Panc1 (cell line): ENCODE data around the gene CDK5RAP2. TPM values are rescaled to one million over a fixed set of nuclear protein-coding genes. Genes with fewer than 3 reads are reported as not detected.

Experiments used
- ATAC-seq: fragments of 200-7000 bp; cut with Tn5 transposase; 2 replicates; pipeline ENCODE4 v1.9.1; 2020; ENCODE audit warnings: mild to moderate bottlenecking, moderate library complexity
- BruUV-seq: library from RNA; stranded (reverse); fragments of 400-500 nt; replicated peaks from 2 replicates; lab custom pipeline; 2021; lab: Mats Ljungman, UMichigan
- CTCF ChIA-PET: fragments of 300-600 bp; sonication (Branson Sonifier 250); formaldehyde crosslinking; loops from one replicate; lab custom pipeline; 2022; ENCODE audit warnings: antibody characterized with exemption; lab: Charles Lee
- POLR2A ChIA-PET: fragments of 300-600 bp; sonication (Branson Sonifier 250); formaldehyde crosslinking; loops from one replicate; lab custom pipeline; 2022; ENCODE audit warnings: antibody characterized with exemption; lab: Charles Lee
- DNase-seq: peaks from one replicate; pipeline ENCODE4 v3.0.0-alpha.2; 2010; ENCODE audit warnings: low read depth, low spot score
- H3K27ac ChIP-seq: 2 replicates; pipeline ENCODE4 v1.5.1; 2011; ENCODE audit warnings: mild to moderate bottlenecking, low read length, inconsistent platforms
- H3K27me3 ChIP-seq: fragments of 200-500 bp; sonication (Bioruptor generic); 2 replicates; pipeline ENCODE4 v1.6.0; 2014; ENCODE audit warnings: low read length, inconsistent platforms; ENCODE audit not compliant: control insufficient read depth, insufficient read depth
- H3K36me3 ChIP-seq: fragments of 200-500 bp; sonication (Bioruptor generic); 2 replicates; pipeline ENCODE4 v1.5.1; 2014; ENCODE audit warnings: inconsistent platforms, mild to moderate bottlenecking, low read length, moderate library complexity; ENCODE audit not compliant: control insufficient read depth, insufficient read depth
- H3K4me1 ChIP-seq: 2 replicates; pipeline ENCODE4 v1.5.1; 2011; ENCODE audit warnings: inconsistent platforms, mild to moderate bottlenecking, low read length, moderate library complexity; ENCODE audit not compliant: control insufficient read depth, insufficient read depth
- H3K4me3 ChIP-seq, 2 experiments: 2 replicates each; pipeline ENCODE4 v1.5.1; 2011 to 2012; ENCODE audit warnings: low read depth in 2 of 2, low read length in 2 of 2, mild to moderate bottlenecking in 2 of 2, inconsistent platforms in 1 of 2, moderate library complexity in 1 of 2
- H3K9me3 ChIP-seq: fragments of 200-500 bp; sonication (Bioruptor generic); 2 replicates; pipeline ENCODE4 v1.5.1; 2014; ENCODE audit warnings: low read depth, mild to moderate bottlenecking, inconsistent platforms, low read length, moderate library complexity; ENCODE audit not compliant: control insufficient read depth, insufficient read depth
- POLR2AphosphoS5 ChIP-seq: IDR thresholded peaks from 2 replicates; pipeline ENCODE4 v1.6.1; 2012; ENCODE audit warnings: mild to moderate bottlenecking, low read depth, low read length, moderate library complexity
- SIN3A ChIP-seq: IDR thresholded peaks from 2 replicates; pipeline ENCODE4 v1.6.1; 2012; ENCODE audit warnings: low read depth, mild to moderate bottlenecking, low read length, moderate library complexity, borderline replicate concordance; ENCODE audit not compliant: insufficient read depth
- TCF7L2 ChIP-seq: IDR thresholded peaks from 2 replicates; pipeline ENCODE4 v1.6.1; 2011; ENCODE audit warnings: mild to moderate bottlenecking, low read depth, low read length, inconsistent platforms
- in situ Hi-C: cut with HindIII; loops from 2 replicates; pipeline ENCODE4 v1.10.0; 2016; ENCODE audit warnings: low sequenced_read_pairs, low pct_unique_long_range_greater_than_20kb
- intact Hi-C: fragments of 100-400 bp; cut with micrococcal nuclease; formaldehyde crosslinking; loops from one replicate; pipeline ENCODE4 v1.10.0; 2022; ENCODE audit not compliant: unreplicated experiment
- total RNA-seq: library from RNA; stranded (reverse); gene quantifications from one replicate; pipeline ENCODE4 v1.2.1, GENCODE V29; 2021; ENCODE audit not compliant: unreplicated experiment
- TF ChIP-seq, protein P1 (sequence below), 2 experiments: IDR thresholded peaks; 2 replicates each; pipeline ENCODE4 v1.6.1; 2011 to 2012; ENCODE audit warnings: low read depth in 2 of 2, control low read depth in 1 of 2, low read length in 1 of 2, mild to moderate bottlenecking in 1 of 2, moderate library complexity in 1 of 2; ENCODE audit not compliant: insufficient read depth in 1 of 2
- TF ChIP-seq, protein P2 (sequence below): fragments of 450-650 bp; IDR thresholded peaks from 2 replicates; pipeline ENCODE4 v1.5.1; 2017; ENCODE audit warnings: mild to moderate bottlenecking

Gene CDK5RAP2
- total RNA-seq, 1 experiment from 2014 or later, result 47.7 TPM

DNA sequence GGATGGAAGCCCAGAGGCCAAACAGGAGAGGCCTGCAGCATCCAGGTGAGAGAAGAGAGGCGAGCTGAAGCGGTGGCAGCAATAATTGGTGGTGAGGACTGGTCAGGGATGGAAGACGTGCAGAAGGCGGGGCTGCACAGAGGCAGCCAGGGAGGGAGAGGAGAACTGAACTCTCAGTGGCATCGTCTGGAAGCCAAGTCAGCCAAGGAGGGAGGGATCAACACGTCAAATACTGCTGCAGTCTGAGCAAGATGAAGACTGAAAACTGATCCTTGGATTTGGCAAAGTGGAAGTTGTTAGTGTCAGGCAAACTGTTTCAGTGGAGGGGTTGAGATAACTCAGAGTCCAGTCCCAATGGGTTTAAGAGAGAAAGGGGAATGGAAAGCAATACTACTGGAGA is 145.4 kb downstream of the CDK5RAP2 start:
- in situ Hi-C loops, result no loop called here
- intact Hi-C loops, result no loop called here
- CTCF ChIA-PET, result no interaction called here

DNA sequence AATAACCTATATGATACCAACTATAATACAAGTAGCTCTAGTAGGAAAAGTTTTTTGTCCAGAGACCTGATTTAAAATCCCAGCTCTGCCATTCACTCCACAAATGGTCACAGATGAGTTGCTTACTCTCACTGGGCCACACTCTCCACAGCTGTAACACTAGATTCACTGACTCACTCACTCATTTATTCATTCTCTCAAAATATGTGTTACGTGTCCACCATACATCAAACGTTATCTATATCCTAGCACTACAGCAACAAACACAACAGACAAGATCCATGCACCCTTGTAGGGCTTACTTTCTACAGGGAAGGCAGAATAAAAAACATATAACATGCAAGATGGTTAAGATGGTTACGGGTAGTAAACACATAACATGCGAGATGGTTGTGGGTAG is 146.3 kb downstream of the CDK5RAP2 start:
- ATAC-seq, result no peak

More for the DNA sequence above, 145.4 kb downstream of the CDK5RAP2 start:
- DNase-seq, result no peak
- Histone ChIP-seq H3K27me3 (no peaks in the 10 kb centered on the region), H3K4me3 (no peak overlapping the region), H3K9me3 (no peaks in the 10 kb centered on the region), H3K36me3 (peaks cover 2% of the 10 kb centered on the region; the same call in 1 of the 2 replicates), H3K27ac (no peak overlapping the region), H3K4me1 (no peaks in the 10 kb centered on the region)
- no TSS peak for BruUV-seq
- TF ChIP-seq, protein P1, sequence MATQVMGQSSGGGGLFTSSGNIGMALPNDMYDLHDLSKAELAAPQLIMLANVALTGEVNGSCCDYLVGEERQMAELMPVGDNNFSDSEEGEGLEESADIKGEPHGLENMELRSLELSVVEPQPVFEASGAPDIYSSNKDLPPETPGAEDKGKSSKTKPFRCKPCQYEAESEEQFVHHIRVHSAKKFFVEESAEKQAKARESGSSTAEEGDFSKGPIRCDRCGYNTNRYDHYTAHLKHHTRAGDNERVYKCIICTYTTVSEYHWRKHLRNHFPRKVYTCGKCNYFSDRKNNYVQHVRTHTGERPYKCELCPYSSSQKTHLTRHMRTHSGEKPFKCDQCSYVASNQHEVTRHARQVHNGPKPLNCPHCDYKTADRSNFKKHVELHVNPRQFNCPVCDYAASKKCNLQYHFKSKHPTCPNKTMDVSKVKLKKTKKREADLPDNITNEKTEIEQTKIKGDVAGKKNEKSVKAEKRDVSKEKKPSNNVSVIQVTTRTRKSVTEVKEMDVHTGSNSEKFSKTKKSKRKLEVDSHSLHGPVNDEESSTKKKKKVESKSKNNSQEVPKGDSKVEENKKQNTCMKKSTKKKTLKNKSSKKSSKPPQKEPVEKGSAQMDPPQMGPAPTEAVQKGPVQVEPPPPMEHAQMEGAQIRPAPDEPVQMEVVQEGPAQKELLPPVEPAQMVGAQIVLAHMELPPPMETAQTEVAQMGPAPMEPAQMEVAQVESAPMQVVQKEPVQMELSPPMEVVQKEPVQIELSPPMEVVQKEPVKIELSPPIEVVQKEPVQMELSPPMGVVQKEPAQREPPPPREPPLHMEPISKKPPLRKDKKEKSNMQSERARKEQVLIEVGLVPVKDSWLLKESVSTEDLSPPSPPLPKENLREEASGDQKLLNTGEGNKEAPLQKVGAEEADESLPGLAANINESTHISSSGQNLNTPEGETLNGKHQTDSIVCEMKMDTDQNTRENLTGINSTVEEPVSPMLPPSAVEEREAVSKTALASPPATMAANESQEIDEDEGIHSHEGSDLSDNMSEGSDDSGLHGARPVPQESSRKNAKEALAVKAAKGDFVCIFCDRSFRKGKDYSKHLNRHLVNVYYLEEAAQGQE (IDR thresholded peaks at IDR 0.05; ENCODE audit: insufficient read depth in 1 of 2, low read depth in 2 of 2, low read length in 1 of 2), result no peak
- TF ChIP-seq, protein P2, sequence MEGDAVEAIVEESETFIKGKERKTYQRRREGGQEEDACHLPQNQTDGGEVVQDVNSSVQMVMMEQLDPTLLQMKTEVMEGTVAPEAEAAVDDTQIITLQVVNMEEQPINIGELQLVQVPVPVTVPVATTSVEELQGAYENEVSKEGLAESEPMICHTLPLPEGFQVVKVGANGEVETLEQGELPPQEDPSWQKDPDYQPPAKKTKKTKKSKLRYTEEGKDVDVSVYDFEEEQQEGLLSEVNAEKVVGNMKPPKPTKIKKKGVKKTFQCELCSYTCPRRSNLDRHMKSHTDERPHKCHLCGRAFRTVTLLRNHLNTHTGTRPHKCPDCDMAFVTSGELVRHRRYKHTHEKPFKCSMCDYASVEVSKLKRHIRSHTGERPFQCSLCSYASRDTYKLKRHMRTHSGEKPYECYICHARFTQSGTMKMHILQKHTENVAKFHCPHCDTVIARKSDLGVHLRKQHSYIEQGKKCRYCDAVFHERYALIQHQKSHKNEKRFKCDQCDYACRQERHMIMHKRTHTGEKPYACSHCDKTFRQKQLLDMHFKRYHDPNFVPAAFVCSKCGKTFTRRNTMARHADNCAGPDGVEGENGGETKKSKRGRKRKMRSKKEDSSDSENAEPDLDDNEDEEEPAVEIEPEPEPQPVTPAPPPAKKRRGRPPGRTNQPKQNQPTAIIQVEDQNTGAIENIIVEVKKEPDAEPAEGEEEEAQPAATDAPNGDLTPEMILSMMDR, result no peak
- TF ChIP-seq SIN3A (no peak), POLR2AphosphoS5 (no peak), TCF7L2 (no peak)
- no peak for ATAC-seq
- POLR2A ChIA-PET, result no interaction called here

More for the DNA sequence above, 146.3 kb downstream of the CDK5RAP2 start:
- intact Hi-C loops (no loop called here), in situ Hi-C loops (no loop called here)
- H3K27me3 ChIP-seq, result no peaks in the 10 kb centered on the region
- no peak overlapping the region for H3K27ac ChIP-seq
- TF ChIP-seq SIN3A (no peak), POLR2AphosphoS5 (no peak), TCF7L2 (no peak)
- TF ChIP-seq, protein P2, result no peak
- TF ChIP-seq, protein P1 (IDR thresholded peaks at IDR 0.05; ENCODE audit: insufficient read depth in 1 of 2, low read depth in 2 of 2, low read length in 1 of 2), result no peak
- H3K4me1 ChIP-seq, result no peaks in the 10 kb centered on the region
- H3K36me3 ChIP-seq, result peaks cover 2% of the 10 kb centered on the region; the same call in 1 of the 2 replicates
- ChIA-PET CTCF (no interaction called here), POLR2A (no interaction called here)
- no peak overlapping the region for H3K4me3 ChIP-seq
- BruUV-seq, result no TSS peak
- H3K9me3 ChIP-seq, result no peaks in the 10 kb centered on the region
- no peak for DNase-seq
